Keratinocyte (primary cell): ENCODE measurements around the gene GALT.

Experiments
- CTCF ChIP-seq, 3 experiments: IDR thresholded peaks in 1 of 3; conservative IDR thresholded peaks in 1 of 3; optimal IDR thresholded peaks in 1 of 3; 2 replicates in 2 of 3; 3 replicates in 1 of 3; pipeline versions ENCODE3 to v1.5.1; 2011; ENCODE audit warnings: low read length in 3 of 3, mild to moderate bottlenecking in 3 of 3, moderate library complexity in 2 of 3, control low read depth in 1 of 3, inconsistent platforms in 1 of 3; ENCODE audit not compliant: insufficient read depth in 2 of 3; ENCODE audit errors: extremely low read depth in 1 of 3
- EZH2 ChIP-seq: IDR thresholded peaks from one replicate; pipeline ENCODE4 v1.6.1; 2012; ENCODE audit warnings: inconsistent platforms, mild to moderate bottlenecking, low read length, moderate library complexity

- TF ChIP-seq CTCF (optimal IDR thresholded peaks at IDR 0.05 in 1 of 3, IDR thresholded peaks at IDR 0.05 in 1 of 3, conservative IDR thresholded peaks at IDR 0.05 in 1 of 3; ENCODE audit: extremely low read depth in 1 of 3, insufficient read depth in 2 of 3, low read length in 3 of 3) (no peak), EZH2 (no peak)
Measured at GRCh38 chr9:34607331-34607730, 39.1 kb upstream of the GALT start.
